HPDE6-E6E7 (cell line): ENCODE results near the gene EPB41L3.
"Not testable (repeated sequence)": the region's sequence is repeated elsewhere in the genome, so short reads cannot be mapped to it uniquely, and the experiment has no call there.

Experiments used
- DNase-seq: peaks from one replicate; pipeline ENCODE4 v3.0.0; 2011; ENCODE audit warnings: missing footprints; ENCODE audit errors: extremely low spot score

EPB41L3 gene

DNA sequence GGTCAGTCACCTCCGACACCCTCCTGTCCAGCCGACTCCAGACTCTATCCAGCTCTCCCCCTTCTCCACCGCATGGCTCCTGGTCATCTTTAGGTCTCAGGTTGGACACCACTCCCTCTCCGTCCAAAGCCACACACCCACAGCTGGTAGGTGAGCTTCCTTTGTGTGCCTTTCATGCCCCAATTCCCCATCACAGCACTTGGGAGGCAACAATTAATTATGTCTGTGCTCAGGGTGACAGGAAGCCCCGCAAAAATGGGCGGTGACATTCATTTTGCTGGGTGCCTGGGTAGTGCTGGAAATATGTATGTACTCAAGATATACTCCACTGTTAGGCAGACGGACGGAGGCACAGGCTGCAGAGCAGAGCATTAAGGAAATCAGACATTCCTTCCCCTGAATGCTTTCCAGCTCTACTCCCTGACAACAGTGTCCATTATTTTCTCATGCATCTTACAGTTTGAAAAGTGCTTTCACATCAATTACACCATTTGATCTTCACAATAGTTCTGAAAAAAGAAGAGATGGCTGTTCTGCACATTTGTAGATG is 13.1 kb downstream of the EPB41L3 start:
- no peak for DNase-seq

DNA sequence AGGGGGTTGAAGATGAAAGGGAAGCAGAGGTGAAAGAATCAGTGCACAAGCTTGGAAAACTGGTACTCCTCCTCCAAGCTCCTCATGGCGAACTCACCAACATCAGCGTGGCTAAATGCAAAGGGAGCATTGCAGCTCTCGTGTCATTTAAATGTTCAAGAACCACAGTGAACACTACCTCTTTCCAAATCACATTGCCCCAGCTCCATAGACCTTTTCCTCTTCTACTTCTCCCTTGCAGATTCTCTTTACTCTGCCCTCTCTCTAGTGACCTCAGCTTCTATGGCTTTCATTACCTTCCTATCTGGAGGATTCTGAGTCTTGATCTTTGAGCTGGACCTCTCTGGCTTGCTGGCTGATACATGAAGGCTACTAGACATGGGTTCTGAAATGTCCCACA is 14.3 kb downstream of the EPB41L3 start:
- no peak for DNase-seq

DNA sequence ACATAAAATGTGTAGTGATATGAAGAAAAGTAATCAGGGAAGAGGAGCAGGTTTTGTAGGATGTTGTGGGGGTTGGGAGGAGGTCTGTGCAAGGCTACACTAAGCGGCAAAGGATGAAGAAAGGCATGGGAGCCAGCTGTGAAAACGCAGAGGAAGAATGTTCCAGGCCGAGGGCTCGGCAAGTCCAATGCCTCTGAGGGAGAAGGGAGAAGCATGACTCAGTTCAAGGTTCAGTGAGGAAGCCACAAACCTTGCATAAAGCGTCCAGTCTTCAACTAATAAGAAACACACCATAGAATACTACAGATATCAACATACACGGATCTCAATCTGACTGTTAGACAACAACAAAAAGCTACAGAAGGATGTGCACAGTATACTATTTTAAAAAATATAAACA is 16.2 kb downstream of the EPB41L3 start:
- no peak for DNase-seq

DNA sequence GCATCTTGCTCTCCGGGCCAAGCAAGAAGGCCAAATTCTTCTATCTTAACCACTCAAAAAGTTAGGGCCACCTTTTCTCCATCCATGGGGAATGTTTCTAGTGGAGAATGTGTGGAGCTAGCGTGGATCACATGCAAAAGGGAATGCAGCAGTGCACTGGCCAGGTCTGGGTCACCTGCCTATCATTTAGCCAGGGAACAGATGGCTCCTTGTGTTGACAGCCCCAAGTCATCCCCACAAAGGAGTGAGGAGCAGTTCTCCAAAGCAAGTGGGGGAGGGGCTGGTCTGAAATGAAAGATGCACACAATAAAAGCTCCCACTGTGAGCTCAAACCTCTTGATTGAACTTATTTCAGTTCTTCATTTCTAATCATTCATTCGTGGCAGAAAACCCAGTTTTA is 19.1 kb downstream of the EPB41L3 start:
- no peak for DNase-seq

DNA sequence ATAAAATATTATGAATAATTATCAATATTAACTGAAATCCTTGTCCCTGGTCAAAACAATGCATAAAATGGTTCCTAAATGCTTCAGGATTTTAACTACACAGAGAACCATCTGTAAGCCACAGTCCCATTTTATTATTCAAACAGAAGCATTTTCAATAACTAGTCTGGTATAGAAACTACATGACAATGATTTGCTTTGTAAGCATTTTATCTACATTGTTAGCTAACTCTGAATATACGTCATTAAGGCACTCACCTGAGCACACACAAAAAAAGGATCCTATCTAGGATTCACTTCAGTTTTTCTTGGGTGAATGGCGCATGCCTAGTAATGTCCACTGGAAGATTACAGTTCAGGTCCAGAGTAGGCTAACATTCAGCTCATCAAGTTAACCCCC is 22.8 kb downstream of the EPB41L3 start:
- DNase-seq = no peak

DNA sequence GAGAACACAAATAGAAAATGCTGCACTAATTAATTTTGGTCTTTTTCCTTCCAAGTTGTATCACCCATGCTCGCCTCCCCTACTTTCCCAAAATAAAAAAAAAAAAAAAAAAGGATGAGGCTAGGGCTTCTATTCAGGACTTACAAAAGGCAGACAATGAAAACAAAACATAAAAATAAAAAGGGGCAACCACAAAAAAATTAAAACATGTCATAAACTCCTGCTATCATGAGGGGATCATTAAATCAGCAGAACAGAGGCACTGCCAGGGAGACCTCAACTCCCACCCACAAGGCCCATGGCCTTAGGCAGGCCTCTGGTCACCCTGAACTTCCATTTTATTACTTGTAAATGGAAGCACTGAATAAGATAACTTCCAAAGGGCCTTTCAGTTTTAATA is 23.3 kb downstream of the EPB41L3 start:
- no peak for DNase-seq

DNA sequence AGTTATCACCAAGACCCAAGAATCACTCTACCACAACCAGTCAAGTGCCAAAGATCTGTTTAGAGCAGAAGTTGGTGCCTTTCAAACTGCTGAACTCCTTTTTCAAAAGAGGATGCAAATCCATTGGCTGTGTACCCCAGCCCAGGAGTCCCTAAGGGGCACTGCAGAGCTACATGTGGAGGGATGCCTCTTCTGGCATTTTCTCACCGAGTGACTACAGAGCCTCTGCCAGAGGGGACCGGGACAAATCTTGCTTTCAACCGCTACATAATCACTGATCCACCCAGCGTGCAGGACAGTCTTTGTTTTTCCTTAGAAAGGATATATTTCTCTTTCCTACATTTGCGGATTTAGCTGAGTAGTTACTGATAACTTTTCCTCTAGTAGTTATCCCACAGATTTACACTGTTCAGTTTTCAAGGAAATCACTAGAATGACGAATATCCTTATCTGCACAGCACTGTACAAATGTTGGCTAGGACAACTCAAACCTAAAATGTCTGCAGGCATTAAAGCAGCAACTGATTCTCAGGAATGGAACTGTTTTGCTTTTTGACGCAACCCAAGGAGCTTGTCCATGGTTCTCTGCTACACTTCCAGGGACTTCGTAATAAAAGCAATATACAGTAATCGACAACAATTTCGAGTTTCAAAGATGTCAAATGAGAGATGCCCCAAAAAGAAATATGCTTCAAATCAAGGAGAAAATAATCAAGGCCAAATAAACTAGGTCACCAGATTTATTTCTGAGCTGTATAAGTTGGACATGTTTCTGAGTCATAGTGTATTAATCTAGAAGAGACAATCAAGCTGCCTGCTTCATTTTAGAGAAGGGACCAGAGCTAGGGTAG is 24.1 kb downstream of the EPB41L3 start:
- DNase-seq = no peak

DNA sequence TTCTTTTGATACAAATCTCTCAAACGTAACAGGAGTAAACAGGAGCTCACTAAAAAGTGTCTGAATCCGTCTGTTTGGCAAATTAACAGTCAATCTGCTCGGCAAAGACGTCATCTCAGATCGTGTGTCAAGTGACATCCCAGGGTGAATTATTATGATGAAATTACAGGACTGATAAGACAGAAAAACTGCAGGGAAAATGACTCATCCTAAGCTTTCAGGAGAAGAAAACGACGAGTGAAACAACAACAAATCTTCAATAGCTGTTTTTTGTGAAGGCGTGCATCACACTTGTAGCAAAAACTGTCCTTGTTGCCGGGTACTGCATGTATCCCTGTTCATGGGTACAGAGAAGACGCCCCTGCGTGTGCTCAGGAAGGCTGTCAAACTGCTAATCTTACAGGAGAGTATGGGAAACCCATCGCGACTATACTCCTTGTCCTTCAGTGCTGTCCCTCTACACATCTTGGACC is 24.9 kb downstream of the EPB41L3 start:
- no peak for DNase-seq

DNA sequence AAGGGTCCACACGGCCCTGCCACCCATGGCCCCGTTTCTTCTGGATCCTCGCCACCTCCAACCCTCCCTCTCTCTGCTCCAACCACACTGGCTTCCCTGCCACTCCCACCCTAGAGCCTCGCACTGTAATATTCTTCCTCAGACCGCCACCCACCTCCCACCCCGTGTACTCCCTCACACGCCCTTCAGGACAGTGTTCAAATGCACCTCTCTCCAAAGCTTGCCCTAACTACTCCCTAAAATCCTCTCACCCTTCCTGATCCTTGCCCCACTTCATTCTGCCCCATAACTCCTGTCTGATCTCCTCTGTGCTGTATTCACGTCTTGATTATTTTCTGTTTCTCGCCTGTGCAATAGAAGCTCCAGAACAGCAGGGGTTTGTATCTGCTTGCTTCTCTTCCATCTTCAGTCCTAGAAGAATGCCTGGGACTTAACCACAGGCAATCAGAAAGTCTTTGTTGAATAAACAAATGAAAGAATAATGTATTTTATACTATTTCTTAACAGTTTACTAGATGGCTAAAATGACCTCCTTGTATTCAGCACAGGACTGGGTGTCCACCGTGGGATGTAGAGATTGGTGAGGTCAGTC is 25.5 kb downstream of the EPB41L3 start:
- DNase-seq = no peak

DNA sequence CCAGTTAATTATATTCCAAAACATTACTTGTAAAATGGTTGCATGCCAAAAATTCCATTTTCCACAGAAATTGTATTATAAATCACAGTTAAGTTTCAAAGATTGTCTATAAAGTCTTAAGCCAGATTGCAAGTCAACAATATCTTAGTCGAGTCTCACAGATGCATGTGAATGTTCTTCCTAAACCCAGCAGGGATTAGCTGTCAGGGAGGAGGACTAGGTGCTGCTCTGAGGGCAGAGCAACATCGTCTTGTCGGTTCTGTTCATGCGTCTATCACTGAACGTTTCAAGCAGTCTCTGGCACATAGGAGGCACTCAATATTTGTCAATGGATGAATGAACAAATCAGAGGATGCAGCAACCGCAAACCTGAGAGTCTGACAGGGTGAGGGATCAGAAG is 27.0 kb downstream of the EPB41L3 start:
- no peak for DNase-seq

DNA sequence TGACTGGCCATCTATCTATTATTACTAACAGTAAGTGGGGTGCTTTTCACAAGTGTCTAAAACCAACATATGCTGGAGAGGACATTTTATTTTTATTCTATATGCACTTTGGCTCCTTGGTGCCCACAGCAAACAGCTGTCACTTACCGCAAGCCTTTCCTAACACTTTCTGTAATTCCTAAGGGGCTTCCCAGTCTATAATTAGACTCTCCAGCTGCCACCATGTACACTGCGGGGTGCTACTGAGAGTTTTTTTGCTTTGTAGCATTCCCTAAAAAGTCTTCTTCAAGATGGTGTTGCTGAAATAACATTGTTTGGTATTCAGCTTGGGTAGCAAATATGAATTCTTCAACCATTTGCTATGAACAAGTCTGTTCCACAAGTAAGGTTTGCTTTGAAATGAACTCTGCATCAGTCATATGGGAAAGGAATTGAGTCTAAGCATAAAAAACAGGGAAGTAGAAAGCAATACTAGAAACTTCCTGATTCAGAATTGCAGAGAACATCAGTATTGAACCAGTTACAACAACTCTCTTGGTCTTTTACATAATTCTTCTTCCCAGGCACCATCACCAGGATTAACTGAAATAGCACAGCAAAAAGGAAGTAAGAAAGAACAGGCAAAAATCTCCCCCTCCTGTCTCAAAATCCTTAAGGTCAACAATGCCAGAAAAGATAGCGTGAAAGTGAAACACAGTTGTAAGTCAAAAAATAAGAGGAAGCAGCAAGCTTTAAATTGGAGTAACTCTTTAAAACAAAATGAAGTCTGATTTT is 28.6 kb downstream of the EPB41L3 start:
- DNase-seq = no peak

DNA sequence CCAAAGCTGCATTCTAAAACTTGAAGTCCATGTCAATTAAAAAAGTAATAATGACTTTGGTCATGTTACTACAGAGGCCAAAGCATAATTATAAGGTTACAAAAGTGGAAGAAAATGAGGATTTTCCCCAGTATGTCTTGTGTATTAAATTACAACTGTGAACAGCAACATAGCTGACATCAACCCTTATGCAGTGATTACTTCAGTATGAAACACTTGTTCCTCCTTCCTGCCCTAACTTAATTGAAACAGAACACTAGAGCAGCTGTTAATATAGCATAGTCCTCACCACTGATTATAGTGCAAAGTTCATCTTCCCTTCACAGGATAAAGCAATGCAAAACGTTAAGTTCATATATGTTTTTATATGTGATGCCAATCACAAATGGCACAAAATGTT is 29.9 kb downstream of the EPB41L3 start:
- no peak for DNase-seq

DNA sequence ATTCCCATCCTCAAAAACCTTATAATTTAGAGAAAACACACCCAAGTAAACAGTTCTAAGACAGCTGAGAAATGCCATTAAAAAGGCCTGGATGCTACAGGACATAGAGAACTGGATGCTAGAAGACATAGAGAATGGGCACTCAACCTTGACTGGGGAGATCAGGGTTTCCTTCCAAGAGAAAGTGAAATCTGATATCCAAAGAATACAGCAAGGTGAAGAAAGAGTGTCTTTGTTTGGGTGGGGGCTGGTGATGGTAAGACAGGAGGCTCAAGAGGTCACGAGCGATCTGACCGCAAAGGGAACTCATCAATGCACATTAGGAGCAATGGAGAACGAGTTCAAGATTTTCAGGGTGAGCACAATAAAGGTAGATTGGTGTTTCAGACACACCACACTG is 31.6 kb downstream of the EPB41L3 start:
- DNase-seq = no peak

DNA sequence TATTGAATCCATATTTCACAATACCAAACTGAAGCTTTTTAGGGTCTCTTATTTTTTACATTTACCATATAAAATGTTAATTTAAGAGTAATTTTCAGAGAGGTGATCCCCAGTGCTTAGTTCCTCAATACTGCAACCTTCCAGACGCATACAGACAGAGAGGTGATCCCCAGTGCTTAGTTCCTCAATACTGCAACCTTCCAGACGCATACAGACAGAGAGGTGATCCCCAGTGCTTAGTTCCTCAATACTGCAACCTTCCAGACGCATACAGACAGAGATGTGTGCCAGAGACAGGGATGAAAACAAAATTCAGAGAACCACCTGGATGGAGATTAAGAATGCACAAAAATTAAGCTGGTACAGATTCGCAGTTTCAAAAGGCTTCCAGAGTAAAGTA is 32.3 kb downstream of the EPB41L3 start:
- not testable (repeated sequence) for DNase-seq

DNA sequence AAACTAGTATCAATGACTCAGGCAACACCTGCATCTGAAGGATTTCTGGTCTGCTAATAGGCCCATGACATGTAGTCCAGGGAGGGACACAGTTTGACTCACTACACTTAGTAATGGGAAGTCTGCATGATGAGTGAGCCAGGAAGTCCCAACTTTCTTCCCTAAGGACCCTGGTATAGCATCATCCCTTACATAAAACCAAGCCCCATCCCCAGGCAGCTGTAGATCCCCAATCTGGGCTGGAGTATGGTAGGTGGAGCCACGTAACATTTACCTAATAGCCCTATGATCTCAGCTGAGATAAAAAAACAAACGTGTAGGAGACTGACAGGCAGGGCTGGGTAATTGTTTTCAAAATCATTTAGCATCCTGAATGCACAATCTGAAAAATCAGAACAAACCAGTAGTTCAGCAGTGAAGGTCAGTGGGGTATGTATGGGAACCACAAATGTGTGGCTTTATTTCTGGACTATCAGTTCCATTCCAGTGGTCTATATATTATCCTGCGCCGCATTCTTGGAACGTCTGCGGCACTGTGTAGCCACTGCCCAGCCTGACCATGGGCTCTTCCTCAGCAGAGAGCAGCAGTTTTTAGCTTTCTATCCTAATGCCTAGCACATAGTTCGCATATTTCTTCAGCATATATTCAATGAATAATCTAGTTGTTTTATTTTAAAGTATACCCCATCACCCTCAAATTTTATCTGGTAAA is 33.5 kb downstream of the EPB41L3 start:
- no peak for DNase-seq

DNA sequence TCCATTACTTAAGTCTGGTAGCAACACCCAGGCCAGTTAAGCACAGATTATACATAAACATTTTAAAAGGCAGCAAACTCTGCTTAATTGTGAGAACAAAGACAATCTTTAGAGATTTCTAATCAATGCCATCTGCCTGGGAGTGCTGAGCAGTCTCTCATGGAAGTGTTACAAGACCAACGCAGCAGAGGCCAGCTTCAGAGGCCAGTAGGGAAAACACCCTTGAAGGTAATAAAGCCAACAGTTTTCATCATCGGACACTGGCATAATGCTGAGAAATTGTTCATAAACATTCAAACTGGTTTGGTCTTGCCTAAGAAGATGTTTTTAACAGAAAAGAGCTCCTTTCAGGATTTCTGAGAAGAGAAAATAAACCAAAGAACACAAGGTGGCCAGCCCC is 35.0 kb downstream of the EPB41L3 start:
- DNase-seq = no peak

DNA sequence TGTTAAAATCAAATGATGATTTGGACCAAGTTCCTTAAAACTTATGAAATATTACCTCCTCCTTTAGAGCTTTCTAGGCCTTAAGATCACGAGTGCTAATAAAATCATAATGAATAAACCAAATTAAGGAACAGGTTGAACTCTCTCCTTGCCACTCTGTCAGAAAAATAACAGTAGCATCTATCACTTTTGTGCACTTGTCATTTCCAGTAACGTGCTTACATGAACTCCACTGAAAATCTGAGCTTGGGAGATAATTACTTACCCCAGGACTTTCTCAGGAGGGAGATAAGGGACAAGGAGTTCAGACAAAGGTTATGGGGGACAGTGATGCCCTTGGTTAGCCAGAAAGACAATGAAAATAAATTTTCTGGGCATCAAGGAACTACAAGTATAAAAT is 36.0 kb downstream of the EPB41L3 start:
- DNase-seq = no peak

DNA sequence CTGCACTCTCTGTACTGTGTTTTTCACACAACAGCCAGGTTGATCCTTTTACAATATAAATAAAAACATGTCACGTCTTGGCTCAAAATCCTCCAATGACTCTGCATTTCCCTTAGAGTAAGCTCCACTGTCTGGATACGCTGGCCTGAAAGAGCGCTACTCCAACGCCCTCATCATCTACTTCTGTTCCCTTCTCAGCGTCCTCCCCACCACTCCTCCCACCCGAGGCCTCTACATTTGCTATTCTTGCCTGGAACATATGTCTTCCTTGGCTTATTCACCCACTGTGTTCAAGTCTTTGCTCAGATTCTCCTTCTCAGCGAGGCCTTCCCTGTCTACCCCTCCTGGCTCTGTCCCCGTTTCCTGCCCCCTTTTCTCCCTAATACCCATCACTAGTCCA is 37.6 kb downstream of the EPB41L3 start:
- DNase-seq = no peak

DNA sequence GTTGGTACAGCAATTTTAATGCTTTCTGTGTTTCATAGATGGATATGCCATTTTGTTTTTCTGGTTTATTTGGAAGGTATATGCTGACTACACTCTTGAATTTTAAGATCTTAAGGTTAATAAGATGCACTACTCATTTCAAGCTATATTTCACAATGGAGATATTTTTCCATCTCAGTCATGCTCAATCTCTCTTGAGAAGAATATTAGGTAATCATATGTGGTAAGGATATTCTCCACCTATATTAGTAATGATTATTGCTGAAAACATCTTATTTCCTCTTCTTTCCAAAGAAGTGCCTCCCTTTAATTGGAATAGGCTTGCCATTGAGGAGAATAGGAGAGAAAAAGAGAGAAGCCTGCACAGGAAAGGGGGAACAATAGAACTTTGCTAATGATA is 40.1 kb downstream of the EPB41L3 start:
- DNase-seq = no peak

DNA sequence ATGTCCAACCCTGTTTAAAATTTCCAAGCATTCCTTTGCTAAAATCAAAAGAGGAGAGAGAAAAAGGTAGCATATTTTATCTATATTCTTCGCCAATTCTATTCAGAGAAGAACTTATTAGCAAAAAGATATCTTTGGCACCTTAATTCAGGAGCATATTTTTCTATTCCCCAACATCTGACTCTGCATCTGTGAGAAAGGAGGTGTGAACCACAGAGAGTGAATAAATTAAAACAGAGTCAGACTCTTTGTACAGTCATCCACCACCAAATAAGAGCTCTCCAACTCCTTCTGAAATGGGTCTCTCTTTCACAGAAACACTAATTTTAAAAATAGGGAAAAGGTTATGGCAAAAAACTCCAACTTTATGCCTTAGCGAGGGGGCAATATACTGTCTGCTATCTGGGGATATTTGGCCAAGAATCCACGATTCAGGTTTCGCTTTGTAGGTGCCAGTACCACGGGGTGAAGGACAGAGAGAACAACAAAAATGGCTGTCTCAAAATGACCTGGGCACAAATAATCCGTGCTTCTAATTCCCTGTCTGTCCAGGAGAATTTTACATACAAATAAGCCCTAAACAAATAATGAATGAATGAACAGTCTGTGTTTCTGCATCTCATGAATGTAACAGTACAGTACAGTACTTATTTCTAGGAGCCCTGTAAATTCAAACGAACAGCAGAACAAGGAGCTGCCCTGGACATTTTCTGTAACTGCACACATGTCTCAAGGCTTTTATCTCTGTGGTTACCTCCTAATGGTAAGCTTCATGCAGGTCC is 43.4 kb downstream of the EPB41L3 start:
- no peak for DNase-seq

DNA sequence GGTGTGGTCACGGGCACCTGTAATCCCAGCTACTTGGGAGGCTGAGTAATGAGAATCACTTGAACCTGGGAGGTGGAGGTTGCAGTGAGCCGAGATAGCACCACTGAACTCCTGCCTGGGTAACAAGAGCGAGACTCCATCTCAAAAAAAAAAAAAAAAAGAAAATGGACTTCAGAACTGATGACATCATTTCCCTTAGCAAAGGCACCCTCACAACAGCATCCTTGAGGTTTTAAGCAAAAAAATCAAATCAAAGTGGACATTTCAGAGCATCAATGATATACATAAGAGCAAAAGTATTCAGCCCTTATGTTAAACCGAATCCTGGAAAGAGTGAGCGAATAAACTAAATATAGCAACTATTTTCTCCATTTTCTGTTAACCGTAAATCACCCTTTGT is 45.3 kb downstream of the EPB41L3 start:
- DNase-seq = no peak
